Measurements from ENCODE around the gene C19orf38. TPM values are rescaled to one million over a fixed set of nuclear protein-coding genes. Genes with fewer than 3 reads are reported as not detected.

The C19orf38 gene
- total and polyA plus RNA-seq, 4 donors: 0.97 to 3.9 (median 1.5) TPM

DNA sequence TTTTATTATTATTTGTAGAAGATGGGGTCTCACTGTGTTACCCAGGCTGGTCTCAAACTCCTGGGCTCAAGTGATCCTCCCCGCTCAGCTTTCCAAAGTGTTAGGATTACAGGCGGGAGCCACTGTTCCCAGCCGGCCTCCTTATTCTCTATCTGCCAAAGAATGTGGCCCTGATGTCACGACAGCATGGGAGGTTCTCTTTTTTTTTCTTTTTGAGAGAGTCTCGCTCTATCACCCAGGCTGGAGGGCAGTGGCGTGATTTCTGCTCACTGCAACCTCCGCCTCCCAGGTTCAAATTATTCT, 46.6 kb downstream of the C19orf38 start:
- Histone ChIP-seq H3K4me3 (ENCODE audit: low read depth in 1 of 3, low read length in 3 of 3) (no peak overlapping the region), H3K27ac (ENCODE audit: low read depth in 1 of 2, low read length in 2 of 2) (no peak overlapping the region), H3K9me3 (ENCODE audit: control insufficient read depth in 4 of 4, low read length in 3 of 4) (no peaks in the 10 kb centered on the region), H3K36me3 (ENCODE audit: control insufficient read depth in 4 of 4, insufficient read depth in 3 of 4, low read depth in 1 of 4, low read length in 3 of 4) (peaks cover 0 to 1% (median 0%) of the 10 kb centered on the region in 4 donors), H3K27me3 (ENCODE audit: control insufficient read depth in 4 of 4, insufficient read depth in 4 of 4, low read length in 3 of 4) (no peaks in the 10 kb centered on the region), H3K4me1 (ENCODE audit: control insufficient read depth in 4 of 4, insufficient read depth in 4 of 4, low read length in 3 of 4) (peaks cover 7 to 28% (median 16%) of the 10 kb centered on the region in 4 donors), H3K9ac (ENCODE audit: low read depth in 1 of 2, low read length in 2 of 2) (no peak overlapping the region)
- WGBS: 96% methylated on average over 7 of the region's 7 CpGs
- no peak for TF ChIP-seq SP1 (IDR thresholded peaks at IDR 0.05)
- TF ChIP-seq FOXA2 (IDR thresholded peaks at IDR 0.05): no peak
- TF ChIP-seq, protein P1, sequence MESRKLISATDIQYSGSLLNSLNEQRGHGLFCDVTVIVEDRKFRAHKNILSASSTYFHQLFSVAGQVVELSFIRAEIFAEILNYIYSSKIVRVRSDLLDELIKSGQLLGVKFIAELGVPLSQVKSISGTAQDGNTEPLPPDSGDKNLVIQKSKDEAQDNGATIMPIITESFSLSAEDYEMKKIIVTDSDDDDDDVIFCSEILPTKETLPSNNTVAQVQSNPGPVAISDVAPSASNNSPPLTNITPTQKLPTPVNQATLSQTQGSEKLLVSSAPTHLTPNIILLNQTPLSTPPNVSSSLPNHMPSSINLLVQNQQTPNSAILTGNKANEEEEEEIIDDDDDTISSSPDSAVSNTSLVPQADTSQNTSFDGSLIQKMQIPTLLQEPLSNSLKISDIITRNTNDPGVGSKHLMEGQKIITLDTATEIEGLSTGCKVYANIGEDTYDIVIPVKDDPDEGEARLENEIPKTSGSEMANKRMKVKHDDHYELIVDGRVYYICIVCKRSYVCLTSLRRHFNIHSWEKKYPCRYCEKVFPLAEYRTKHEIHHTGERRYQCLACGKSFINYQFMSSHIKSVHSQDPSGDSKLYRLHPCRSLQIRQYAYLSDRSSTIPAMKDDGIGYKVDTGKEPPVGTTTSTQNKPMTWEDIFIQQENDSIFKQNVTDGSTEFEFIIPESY (IDR thresholded peaks at IDR 0.05): no peak
- no peak for TF ChIP-seq NR2F2 (IDR thresholded peaks at IDR 0.05)
- TF ChIP-seq, protein P2, sequence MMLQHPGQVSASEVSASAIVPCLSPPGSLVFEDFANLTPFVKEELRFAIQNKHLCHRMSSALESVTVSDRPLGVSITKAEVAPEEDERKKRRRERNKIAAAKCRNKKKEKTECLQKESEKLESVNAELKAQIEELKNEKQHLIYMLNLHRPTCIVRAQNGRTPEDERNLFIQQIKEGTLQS (IDR thresholded peaks at IDR 0.05): no peak
- no peak for TF ChIP-seq FOXA1 (IDR thresholded peaks at IDR 0.05)
- TF ChIP-seq JUND (IDR thresholded peaks at IDR 0.05): no peak
- TF ChIP-seq HNF4A (conservative IDR thresholded peaks at IDR 0.05): no peak
- no peak for DNase-seq (ENCODE audit: low spot score)

DNA sequence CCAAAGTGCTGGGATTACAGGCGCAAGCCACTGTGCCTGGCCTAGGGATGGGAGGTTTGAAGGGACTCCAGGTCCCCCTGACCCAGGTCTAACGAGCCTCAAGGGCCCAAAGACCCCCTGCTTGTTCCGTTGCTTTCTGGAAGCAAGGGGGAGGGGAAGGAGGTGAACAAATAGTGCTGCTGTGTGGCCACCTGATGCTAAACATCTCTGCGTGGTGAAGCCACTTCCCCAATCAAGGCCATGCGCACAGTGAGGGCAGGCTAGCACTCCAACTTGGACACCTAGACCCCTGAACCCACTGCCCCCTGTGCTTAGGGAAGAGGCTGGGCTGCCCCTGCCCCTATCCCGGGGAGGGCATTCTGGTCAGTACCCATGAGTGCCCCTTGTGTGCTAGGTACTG, 47.1 kb downstream of the C19orf38 start:
- peaks cover 0 to 1% (median 0%) of the 10 kb centered on the region in 4 donors for H3K36me3 ChIP-seq (ENCODE audit: control insufficient read depth in 4 of 4, insufficient read depth in 3 of 4, low read depth in 1 of 4, low read length in 3 of 4)
- no peak overlapping the region for H3K4me3 ChIP-seq (ENCODE audit: low read depth in 1 of 3, low read length in 3 of 3)
- no peaks in the 10 kb centered on the region for H3K9me3 ChIP-seq (ENCODE audit: control insufficient read depth in 4 of 4, low read length in 3 of 4)
- H3K4me1 ChIP-seq (ENCODE audit: control insufficient read depth in 4 of 4, insufficient read depth in 4 of 4, low read length in 3 of 4): peaks cover 7 to 28% (median 16%) of the 10 kb centered on the region in 4 donors
- H3K9ac ChIP-seq (ENCODE audit: low read depth in 1 of 2, low read length in 2 of 2): no peak overlapping the region
- WGBS: 91% methylated on average over 6 of the region's 6 CpGs
- no peak overlapping the region for H3K27ac ChIP-seq (ENCODE audit: low read depth in 1 of 2, low read length in 2 of 2)
- DNase-seq (ENCODE audit: low spot score): no peak
- no peaks in the 10 kb centered on the region for H3K27me3 ChIP-seq (ENCODE audit: control insufficient read depth in 4 of 4, insufficient read depth in 4 of 4, low read length in 3 of 4)
- no peak for TF ChIP-seq YY1 (IDR thresholded peaks at IDR 0.05)
- TF ChIP-seq SP1 (IDR thresholded peaks at IDR 0.05): no peak
- no peak for TF ChIP-seq HNF4A (conservative IDR thresholded peaks at IDR 0.05)
- TF ChIP-seq, protein P3, sequence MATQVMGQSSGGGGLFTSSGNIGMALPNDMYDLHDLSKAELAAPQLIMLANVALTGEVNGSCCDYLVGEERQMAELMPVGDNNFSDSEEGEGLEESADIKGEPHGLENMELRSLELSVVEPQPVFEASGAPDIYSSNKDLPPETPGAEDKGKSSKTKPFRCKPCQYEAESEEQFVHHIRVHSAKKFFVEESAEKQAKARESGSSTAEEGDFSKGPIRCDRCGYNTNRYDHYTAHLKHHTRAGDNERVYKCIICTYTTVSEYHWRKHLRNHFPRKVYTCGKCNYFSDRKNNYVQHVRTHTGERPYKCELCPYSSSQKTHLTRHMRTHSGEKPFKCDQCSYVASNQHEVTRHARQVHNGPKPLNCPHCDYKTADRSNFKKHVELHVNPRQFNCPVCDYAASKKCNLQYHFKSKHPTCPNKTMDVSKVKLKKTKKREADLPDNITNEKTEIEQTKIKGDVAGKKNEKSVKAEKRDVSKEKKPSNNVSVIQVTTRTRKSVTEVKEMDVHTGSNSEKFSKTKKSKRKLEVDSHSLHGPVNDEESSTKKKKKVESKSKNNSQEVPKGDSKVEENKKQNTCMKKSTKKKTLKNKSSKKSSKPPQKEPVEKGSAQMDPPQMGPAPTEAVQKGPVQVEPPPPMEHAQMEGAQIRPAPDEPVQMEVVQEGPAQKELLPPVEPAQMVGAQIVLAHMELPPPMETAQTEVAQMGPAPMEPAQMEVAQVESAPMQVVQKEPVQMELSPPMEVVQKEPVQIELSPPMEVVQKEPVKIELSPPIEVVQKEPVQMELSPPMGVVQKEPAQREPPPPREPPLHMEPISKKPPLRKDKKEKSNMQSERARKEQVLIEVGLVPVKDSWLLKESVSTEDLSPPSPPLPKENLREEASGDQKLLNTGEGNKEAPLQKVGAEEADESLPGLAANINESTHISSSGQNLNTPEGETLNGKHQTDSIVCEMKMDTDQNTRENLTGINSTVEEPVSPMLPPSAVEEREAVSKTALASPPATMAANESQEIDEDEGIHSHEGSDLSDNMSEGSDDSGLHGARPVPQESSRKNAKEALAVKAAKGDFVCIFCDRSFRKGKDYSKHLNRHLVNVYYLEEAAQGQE (IDR thresholded peaks at IDR 0.05): no peak
- no peak for TF ChIP-seq FOXA2 (IDR thresholded peaks at IDR 0.05)
- no peak for TF ChIP-seq RAD21 (IDR thresholded peaks at IDR 0.05)
- TF ChIP-seq JUND (IDR thresholded peaks at IDR 0.05): no peak

DNA sequence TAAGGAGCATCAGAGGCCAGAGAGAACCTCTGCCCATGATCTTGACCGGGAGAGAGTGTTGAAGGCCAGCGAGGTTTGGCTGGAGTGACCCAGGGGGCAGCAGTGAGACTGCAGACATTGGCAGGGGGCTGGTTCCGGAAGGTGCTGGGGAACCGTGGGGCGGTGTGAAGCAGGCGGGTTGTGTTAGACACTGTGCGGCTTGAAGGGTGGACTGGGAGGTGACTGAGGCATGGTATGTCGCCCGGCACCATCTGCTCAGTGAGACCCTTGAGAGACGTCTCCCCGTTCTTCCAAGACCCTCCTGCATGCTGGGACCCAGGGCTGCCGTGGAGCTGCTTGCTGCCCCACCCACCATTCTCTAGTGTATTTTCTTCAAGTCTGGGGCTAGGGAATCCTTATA, 47.7 kb downstream of the C19orf38 start:
- DNase-seq (ENCODE audit: low spot score): no peak
- 92% methylated on average over 12 of the region's 12 CpGs for WGBS
- TF ChIP-seq HNF4G (IDR thresholded peaks at IDR 0.05): no peak
- H3K9me3 ChIP-seq (ENCODE audit: control insufficient read depth in 4 of 4, low read length in 3 of 4): no peaks in the 10 kb centered on the region
- no peak overlapping the region for H3K27ac ChIP-seq (ENCODE audit: low read depth in 1 of 2, low read length in 2 of 2)
- H3K36me3 ChIP-seq (ENCODE audit: control insufficient read depth in 4 of 4, insufficient read depth in 3 of 4, low read depth in 1 of 4, low read length in 3 of 4): peaks cover 0 to 1% (median 0%) of the 10 kb centered on the region in 4 donors
- H3K4me1 ChIP-seq (ENCODE audit: control insufficient read depth in 4 of 4, insufficient read depth in 4 of 4, low read length in 3 of 4): peaks cover 7 to 26% (median 16%) of the 10 kb centered on the region in 4 donors
- H3K9ac ChIP-seq (ENCODE audit: low read depth in 1 of 2, low read length in 2 of 2): no peak overlapping the region
- no peak overlapping the region for H3K4me3 ChIP-seq (ENCODE audit: low read depth in 1 of 3, low read length in 3 of 3)
- H3K27me3 ChIP-seq (ENCODE audit: control insufficient read depth in 4 of 4, insufficient read depth in 4 of 4, low read length in 3 of 4): no peaks in the 10 kb centered on the region
